OCI-LY7 (cell line): ENCODE data around the gene SIAH1. TPM values are rescaled to one million over a fixed set of nuclear protein-coding genes. Genes with fewer than 3 reads are reported as not detected.

Source experiments
- BruUV-seq: library from RNA; stranded (reverse); fragments of 400-500 nt; replicated peaks from 2 replicates; lab custom pipeline; 2021; lab: Mats Ljungman, UMichigan
- CTCF ChIA-PET: fragments of 300-600 bp; sonication (Branson Sonifier 250); formaldehyde crosslinking; loops from one replicate; lab custom pipeline; 2022; ENCODE audit warnings: antibody characterized with exemption; ENCODE audit not compliant: unreplicated experiment; lab: Charles Lee
- POLR2A ChIA-PET: fragments of 300-600 bp; sonication (Branson Sonifier 250); formaldehyde crosslinking; loops from one replicate; lab custom pipeline; 2022; ENCODE audit warnings: antibody characterized with exemption; lab: Charles Lee
- DNase-seq: peaks from one replicate; pipeline ENCODE4 v3.0.0-alpha.2; 2015; ENCODE audit warnings: low spot score
- H2AFZ ChIP-seq: fragments of 200-600 bp; sonication (generic), shearing (Covaris generic); 2 replicates; pipeline ENCODE4 v1.6.1; 2014; ENCODE audit warnings: mild to moderate bottlenecking, antibody characterized with exemption, low read length, moderate library complexity
- H3K27ac ChIP-seq: fragments of 200-600 bp; sonication (generic); 2 replicates; pipeline ENCODE4 v1.5.1; 2014; ENCODE audit warnings: mixed run types, low read depth, mild to moderate bottlenecking, moderate library complexity, low read length, inconsistent platforms; ENCODE audit not compliant: poor library complexity, severe bottlenecking
- H3K36me3 ChIP-seq: fragments of 200-600 bp; sonication (generic); 2 replicates; pipeline ENCODE4 v1.6.1; 2014; ENCODE audit warnings: mild to moderate bottlenecking, antibody characterized with exemption, low read length, moderate library complexity, mixed read lengths; ENCODE audit not compliant: insufficient read depth
- H3K4me1 ChIP-seq: fragments of 200-600 bp; sonication (generic); 2 replicates; pipeline ENCODE4 v1.5.1; 2014; ENCODE audit warnings: mild to moderate bottlenecking, low read length; ENCODE audit not compliant: insufficient read depth, poor library complexity, severe bottlenecking
- H3K4me2 ChIP-seq: fragments of 200-600 bp; sonication (generic); 2 replicates; pipeline ENCODE4 v1.6.1; 2014; ENCODE audit warnings: mild to moderate bottlenecking, low read length
- H3K4me3 ChIP-seq: fragments of 200-600 bp; sonication (generic); 2 replicates; pipeline ENCODE4 v1.5.1; 2014; ENCODE audit warnings: mild to moderate bottlenecking, low read depth, low read length; ENCODE audit not compliant: poor library complexity, severe bottlenecking
- H3K79me2 ChIP-seq: fragments of 200-600 bp; sonication (generic); 2 replicates; pipeline ENCODE4 v1.6.1; 2016; ENCODE audit warnings: low read depth, mild to moderate bottlenecking, low read length, moderate library complexity, mixed read lengths; ENCODE audit not compliant: insufficient read depth
- H3K9me2 ChIP-seq: fragments of 200-600 bp; sonication (generic); 2 replicates; pipeline ENCODE4 v1.6.1; 2016; ENCODE audit warnings: mild to moderate bottlenecking, low read length, mixed read lengths; ENCODE audit not compliant: insufficient read depth
- H3K9me3 ChIP-seq: fragments of 200-600 bp; sonication (generic); 2 replicates; pipeline ENCODE4 v1.6.1; 2014; ENCODE audit warnings: mild to moderate bottlenecking, mixed run types, low read length, mixed read lengths
- H4K20me1 ChIP-seq: fragments of 200-600 bp; sonication (generic); 2 replicates; pipeline ENCODE4 v1.6.1; 2014; ENCODE audit warnings: mild to moderate bottlenecking, antibody characterized with exemption, low read length, moderate library complexity, mixed read lengths; ENCODE audit not compliant: insufficient read depth
- CTCF ChIP-seq: fragments of 200-600 bp; sonication (generic); conservative IDR thresholded peaks from 2 replicates; pipeline ENCODE4 v1.5.1; 2014; ENCODE audit warnings: mild to moderate bottlenecking, antibody characterized with exemption, low read length, moderate library complexity, mixed read lengths
- EZH2phosphoT487 ChIP-seq: fragments of 200-600 bp; sonication (generic); IDR thresholded peaks from 2 replicates; pipeline ENCODE4 v1.6.1; 2018; ENCODE audit warnings: low read depth, borderline replicate concordance, mild to moderate bottlenecking, mixed run types, antibody characterized with exemption, low read length, moderate library complexity, mixed read lengths
- intact Hi-C: fragments of 100-400 bp; cut with micrococcal nuclease; formaldehyde crosslinking; loops from one replicate; pipeline ENCODE4 v1.10.0; 2022; ENCODE audit not compliant: unreplicated experiment
- total RNA-seq, 2 experiments: library from RNA; depleted of rRNA in 1 of 2; stranded (reverse); fragments of >200 nt in 1 of 2; shearing (Covaris generic) in 1 of 2; gene quantifications; 2 replicates each; pipeline ENCODE4 v1.2.3, GENCODE V29; 2014 to 2022

SIAH1 gene
- total RNA-seq, 2 experiments from 2014 or later, result 18.9 to 22.8 TPM

GRCh38 chr16:48350736-48351135 lies 34.5 kb downstream of the SIAH1 start:
- intact Hi-C loops, result loop anchor here (5.0 kb wide), 1 partner anchor 192 kb away; no protein-coding TSS in a partner anchor
- Histone ChIP-seq H3K9me3 (no peaks in the 10 kb centered on the region), H3K36me3 (peaks cover 40% of the 10 kb centered on the region), H3K27ac (no peak overlapping the region), H3K9me2 (no peaks in the 10 kb centered on the region), H4K20me1 (peaks cover under 1% of the 10 kb centered on the region; the same call in 1 of the 2 replicates), H2AFZ (no peak overlapping the region), H3K4me2 (no peak overlapping the region), H3K4me3 (no peak overlapping the region), H3K4me1 (no peaks in the 10 kb centered on the region), H3K79me2 (no peaks in the 10 kb centered on the region)
- no peak for DNase-seq
- CTCF ChIA-PET, result no interaction called here
- BruUV-seq, result no TSS peak
- no peak for TF ChIP-seq EZH2phosphoT487
- POLR2A ChIA-PET, result interaction anchor here (1.2 kb wide), 1 partner anchor 273 kb away, joined by 4 read pairs; no protein-coding TSS in a partner anchor

- Histone ChIP-seq H3K27ac (no peak overlapping the region), H3K9me3 (no peaks in the 10 kb centered on the region), H3K4me1 (no peaks in the 10 kb centered on the region), H3K4me3 (no peak overlapping the region), H3K9me2 (no peaks in the 10 kb centered on the region), H4K20me1 (no peaks in the 10 kb centered on the region), H3K4me2 (no peak overlapping the region), H2AFZ (no peak overlapping the region), H3K36me3 (peaks cover 20% of the 10 kb centered on the region), H3K79me2 (no peaks in the 10 kb centered on the region)
- TF ChIP-seq CTCF (no peak), EZH2phosphoT487 (no peak)
- ChIA-PET POLR2A (interaction anchor here (0.6 to 0.9 kb wide), 4 partner anchors 13 to 1720 kb away, joined by 3 read pairs; no protein-coding TSS in a partner anchor), CTCF (no interaction called here)
- no peak for DNase-seq
- BruUV-seq, result no TSS peak
- intact Hi-C loops, result no loop called here
These were observed 37.2 kb downstream of the SIAH1 start for GRCh38 chr16:48347980-48348379.

GRCh38 chr16:48347191-48347865 lies 37.9 kb downstream of the SIAH1 start:
- BruUV-seq, result no TSS peak
- POLR2A ChIA-PET, result no interaction called here

More at GRCh38 chr16:48347191-48347865, 37.9 kb downstream of the SIAH1 start:
- Histone ChIP-seq H3K36me3 (peaks cover 20% of the 10 kb centered on the region), H4K20me1 (no peaks in the 10 kb centered on the region), H3K4me1 (no peaks in the 10 kb centered on the region), H3K79me2 (no peaks in the 10 kb centered on the region), H3K9me2 (no peaks in the 10 kb centered on the region), H3K4me2 (no peak overlapping the region), H2AFZ (no peak overlapping the region), H3K27ac (no peak overlapping the region), H3K9me3 (no peaks in the 10 kb centered on the region), H3K4me3 (no peak overlapping the region)
- TF ChIP-seq EZH2phosphoT487, result no peak
- no peak for TF ChIP-seq CTCF
- CTCF ChIA-PET, result no interaction called here
- intact Hi-C loops, result no loop called here
- no peak for DNase-seq
